Loucy (cell line): Measurements from ENCODE around the gene SLC35E3.
"Not testable (repeated sequence)": the region's sequence is repeated elsewhere in the genome, so short reads cannot be mapped to it uniquely, and the experiment has no call there.

Experiments used
- CTCF ChIP-seq: fragments of 200-600 bp; sonication (generic); conservative IDR thresholded peaks from 2 replicates; pipeline ENCODE4 v1.5.1; 2014; ENCODE audit warnings: mild to moderate bottlenecking, antibody characterized with exemption, low read length
- EZH2phosphoT487 ChIP-seq: fragments of 200-600 bp; IDR thresholded peaks from 2 replicates; pipeline ENCODE4 v1.6.1; 2018; ENCODE audit warnings: antibody characterized with exemption, mild to moderate bottlenecking, moderate library complexity, borderline replicate concordance

DNA sequence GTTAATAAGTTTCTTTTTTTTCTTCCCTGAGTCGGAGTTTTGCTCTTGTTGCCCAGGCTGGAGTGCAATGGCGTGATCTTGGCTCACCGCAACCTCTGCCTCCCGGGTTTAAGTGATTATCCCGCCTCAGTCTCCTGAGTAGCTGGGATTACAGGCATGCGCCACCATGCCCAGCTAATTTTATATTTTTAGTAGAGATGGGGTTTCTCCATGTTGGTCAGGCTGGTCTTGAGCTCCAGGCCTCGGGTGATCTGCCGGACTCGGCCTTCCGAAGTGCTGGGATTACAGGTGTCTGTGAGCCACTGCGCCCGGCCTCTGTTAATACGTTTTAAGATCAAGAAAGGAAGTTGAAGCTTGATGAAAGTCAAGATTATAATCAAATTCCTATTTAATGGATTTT is 73.5 kb downstream of the SLC35E3 start:
- not testable (repeated sequence) for TF ChIP-seq EZH2phosphoT487, CTCF
